HT-29 (cell line): ENCODE results near the gene ZBTB46. TPM values are rescaled to one million over a fixed set of nuclear protein-coding genes. Genes with fewer than 3 reads are reported as not detected.

Source experiments
- DNase-seq: peaks from one replicate; pipeline ENCODE4 v3.0.0-alpha.2; 2015; ENCODE audit warnings: low spot score
- total RNA-seq: library from RNA; depleted of rRNA; stranded (reverse); fragments of >200 nt; shearing (Covaris generic); gene quantifications from 2 replicates; pipeline ENCODE4 v1.2.3, GENCODE V29; 2014

ZBTB46 gene
- total RNA-seq, 1 experiment from 2014 or later, result 3.3 TPM

GRCh38 chr20:63840405-63840828 lies 9.4 kb upstream of the ZBTB46 start:
- no peak for DNase-seq

- no peak for DNase-seq
These were observed 8.6 kb upstream of the ZBTB46 start for GRCh38 chr20:63839620-63840019.

GRCh38 chr20:63837479-63837878 lies 6.4 kb upstream of the ZBTB46 start:
- DNase-seq, result no peak

- no peak for DNase-seq
These were observed 5.6 kb upstream of the ZBTB46 start for GRCh38 chr20:63836458-63837344.

- peak; percentile 96 for DNase-seq
These were observed 4.2 kb upstream of the ZBTB46 start for GRCh38 chr20:63835021-63835858.

GRCh38 chr20:63834491-63834880 lies 3.4 kb upstream of the ZBTB46 start:
- no peak for DNase-seq

- no peak for DNase-seq
These were observed 2.9 kb upstream of the ZBTB46 start for GRCh38 chr20:63833776-63834490.

GRCh38 chr20:63831993-63832686 lies 1.1 kb upstream of the ZBTB46 start:
- peak; percentile 68 for DNase-seq

- no peak for DNase-seq
These were observed 555 bp upstream of the ZBTB46 start for GRCh38 chr20:63831646-63831992.

GRCh38 chr20:63829945-63830835 lies 874 bp downstream of the ZBTB46 start:
- no peak for DNase-seq

- DNase-seq, result no peak
These were observed 1.5 kb downstream of the ZBTB46 start for GRCh38 chr20:63829603-63829944.

GRCh38 chr20:63828951-63829350 lies 2.1 kb downstream of the ZBTB46 start:
- DNase-seq, result no peak

- no peak for DNase-seq
These were observed 2.5 kb downstream of the ZBTB46 start for GRCh38 chr20:63828545-63828944.

GRCh38 chr20:63828124-63828523 lies 2.9 kb downstream of the ZBTB46 start:
- DNase-seq, result no peak

- DNase-seq, result no peak
These were observed 4.3 kb downstream of the ZBTB46 start for GRCh38 chr20:63826753-63827152.

- no peak for DNase-seq
These were observed 5.5 kb downstream of the ZBTB46 start for GRCh38 chr20:63825331-63826118.

- no peak for DNase-seq
These were observed 7.3 kb downstream of the ZBTB46 start for GRCh38 chr20:63823691-63824311.

- no peak for DNase-seq
These were observed 8.8 kb downstream of the ZBTB46 start for GRCh38 chr20:63822276-63822696.

GRCh38 chr20:63821811-63822210 lies 9.3 kb downstream of the ZBTB46 start:
- DNase-seq, result no peak
